ENCODE measurements around the gene VAPB. TPM values are rescaled to one million over a fixed set of nuclear protein-coding genes. Genes with fewer than 3 reads are reported as not detected.
A peak's percentile ranks its signal among the peaks of the same experiment; 100 is the strongest.

The VAPB gene
- total and polyA plus RNA-seq, 2 of the 4 experiments (the other 2 are of a cell fraction) = 9.1 to 26.0 TPM

- no peak overlapping the region for H2BK120ac ChIP-seq (ENCODE audit: low read depth, low read length)
- H4K91ac ChIP-seq (ENCODE audit: insufficient read depth, low read depth, low read length) = no peak overlapping the region
- CTCF ChIA-PET = interaction anchor here (0.7 to 1.2 kb wide), 3 partner anchors 9 to 23 kb away, joined by 3 read pairs; no protein-coding TSS in a partner anchor
- H3K27me3 ChIP-seq (ENCODE audit: control insufficient read depth, insufficient read depth, low read length) = no peaks in the 10 kb centered on the region
- no peak overlapping the region for H3K4me3 ChIP-seq (ENCODE audit: insufficient read depth, low read depth, low read length)
- dilution Hi-C loops (cut with HindIII; ENCODE audit: low sequenced_read_pairs, unreplicated experiment) = no loop called here
- no peak overlapping the region for H2AFZ ChIP-seq (replicated peaks; ENCODE audit: low read length, poor library complexity)
- no peak overlapping the region for H3K56ac ChIP-seq (ENCODE audit: extremely low read depth, insufficient read depth, low read length)
- ATAC-seq (ENCODE audit: low read depth) = peak; percentile 88
- intact Hi-C loops (cut with micrococcal nuclease) = no loop called here
- no peak overlapping the region for H3K14ac ChIP-seq (replicated peaks; ENCODE audit: low read depth, low read length)
- POLR2A ChIA-PET (ENCODE audit: unreplicated experiment) = no interaction called here
- H3K9ac ChIP-seq (ENCODE audit: low read depth, low read length) = no peak overlapping the region
- H3K4ac ChIP-seq (ENCODE audit: low read depth, low read length) = no peak overlapping the region
- peaks cover 6% of the 10 kb centered on the region for H3K4me1 ChIP-seq (ENCODE audit: control insufficient read depth, insufficient read depth, low read length)
- peak; percentile 86 for DNase-seq
- WGBS, 2 experiments (ENCODE audit: extremely low coverage in 2 of 2, insufficient read length in 1 of 2) = no CpG with 5 or more reads among the region's 5 CpGs
- TF ChIP-seq, protein P1, sequence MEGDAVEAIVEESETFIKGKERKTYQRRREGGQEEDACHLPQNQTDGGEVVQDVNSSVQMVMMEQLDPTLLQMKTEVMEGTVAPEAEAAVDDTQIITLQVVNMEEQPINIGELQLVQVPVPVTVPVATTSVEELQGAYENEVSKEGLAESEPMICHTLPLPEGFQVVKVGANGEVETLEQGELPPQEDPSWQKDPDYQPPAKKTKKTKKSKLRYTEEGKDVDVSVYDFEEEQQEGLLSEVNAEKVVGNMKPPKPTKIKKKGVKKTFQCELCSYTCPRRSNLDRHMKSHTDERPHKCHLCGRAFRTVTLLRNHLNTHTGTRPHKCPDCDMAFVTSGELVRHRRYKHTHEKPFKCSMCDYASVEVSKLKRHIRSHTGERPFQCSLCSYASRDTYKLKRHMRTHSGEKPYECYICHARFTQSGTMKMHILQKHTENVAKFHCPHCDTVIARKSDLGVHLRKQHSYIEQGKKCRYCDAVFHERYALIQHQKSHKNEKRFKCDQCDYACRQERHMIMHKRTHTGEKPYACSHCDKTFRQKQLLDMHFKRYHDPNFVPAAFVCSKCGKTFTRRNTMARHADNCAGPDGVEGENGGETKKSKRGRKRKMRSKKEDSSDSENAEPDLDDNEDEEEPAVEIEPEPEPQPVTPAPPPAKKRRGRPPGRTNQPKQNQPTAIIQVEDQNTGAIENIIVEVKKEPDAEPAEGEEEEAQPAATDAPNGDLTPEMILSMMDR (conservative IDR thresholded peaks at IDR 0.05; ENCODE audit: low read depth, low read length) = no peak
- TF ChIP-seq FOS (IDR thresholded peaks at IDR 0.05; ENCODE audit: low read depth, low read length) (peak; percentile 62), CEBPB (IDR thresholded peaks at IDR 0.05; ENCODE audit: low read depth, low read length) (peak; percentile 72)
- TF ChIP-seq, protein P2, sequence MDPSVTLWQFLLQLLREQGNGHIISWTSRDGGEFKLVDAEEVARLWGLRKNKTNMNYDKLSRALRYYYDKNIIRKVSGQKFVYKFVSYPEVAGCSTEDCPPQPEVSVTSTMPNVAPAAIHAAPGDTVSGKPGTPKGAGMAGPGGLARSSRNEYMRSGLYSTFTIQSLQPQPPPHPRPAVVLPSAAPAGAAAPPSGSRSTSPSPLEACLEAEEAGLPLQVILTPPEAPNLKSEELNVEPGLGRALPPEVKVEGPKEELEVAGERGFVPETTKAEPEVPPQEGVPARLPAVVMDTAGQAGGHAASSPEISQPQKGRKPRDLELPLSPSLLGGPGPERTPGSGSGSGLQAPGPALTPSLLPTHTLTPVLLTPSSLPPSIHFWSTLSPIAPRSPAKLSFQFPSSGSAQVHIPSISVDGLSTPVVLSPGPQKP (IDR thresholded peaks at IDR 0.05; ENCODE audit: borderline replicate concordance, low read depth, low read length) = no peak
- H3K18ac ChIP-seq (ENCODE audit: low read depth, low read length) = no peak overlapping the region
- in situ Hi-C loops (cut with MboI; ENCODE audit: low sequenced_read_pairs) = no loop called here
- BruUV-seq (replicated peaks) = no TSS peak
- no peak overlapping the region for H3K4me2 ChIP-seq (ENCODE audit: low read depth, low read length)
- no peak overlapping the region for H2BK15ac ChIP-seq (ENCODE audit: low read depth, low read length)
- H4K8ac ChIP-seq (ENCODE audit: low read depth in 2 of 2, low read length in 2 of 2) = no peak overlapping the region
- no peak overlapping the region for H2BK5ac ChIP-seq (ENCODE audit: low read depth, low read length, poor library complexity, severe bottlenecking)
- peaks cover 27% of the 10 kb centered on the region for H3K9me1 ChIP-seq (ENCODE audit: insufficient read depth, low read length)
- no peak overlapping the region for H3K23ac ChIP-seq (ENCODE audit: low read depth, low read length)
- peaks cover 50 to 79% of the 10 kb centered on the region in 2 experiments for H3K79me1 ChIP-seq (ENCODE audit: low read depth in 1 of 2, low read length in 2 of 2)
- H2AK9ac ChIP-seq (replicated peaks; ENCODE audit: low read depth, low read length, poor library complexity) = no peak overlapping the region
- no peaks in the 10 kb centered on the region for H3K9me3 ChIP-seq (ENCODE audit: control insufficient read depth, insufficient read depth, low read length)
- no peak overlapping the region for H3K27ac ChIP-seq (ENCODE audit: insufficient read depth, low read length)
- peaks cover 11% of the 10 kb centered on the region for H3K36me3 ChIP-seq (ENCODE audit: control insufficient read depth, insufficient read depth, low read length)
- no peak overlapping the region for H2BK20ac ChIP-seq (ENCODE audit: low read depth, low read length)
- H2AK5ac ChIP-seq (ENCODE audit: low read depth, low read length) = no peak overlapping the region
- H4K5ac ChIP-seq (ENCODE audit: low read depth, low read length) = no peak overlapping the region
- H4K20me1 ChIP-seq (ENCODE audit: insufficient read depth, low read length) = peaks cover 41% of the 10 kb centered on the region
These were observed 31.9 kb downstream of the VAPB start for GRCh38 chr20:58420798-58421496.

Measured in IMR-90 (cell line).